HG02973 (cell line): Measurements from ENCODE around the gene KRTAP29-1.
"Not testable (repeated sequence)": the region's sequence is repeated elsewhere in the genome, so short reads cannot be mapped to it uniquely, and the experiment has no call there.

ENCODE experiments used
- ATAC-seq: cut with Tn5 transposase; IDR thresholded peaks from one replicate; pipeline ENCODE4 v1.9.1; 2021; ENCODE audit warnings: moderate library complexity; ENCODE audit not compliant: unreplicated experiment

KRTAP29-1 gene

DNA sequence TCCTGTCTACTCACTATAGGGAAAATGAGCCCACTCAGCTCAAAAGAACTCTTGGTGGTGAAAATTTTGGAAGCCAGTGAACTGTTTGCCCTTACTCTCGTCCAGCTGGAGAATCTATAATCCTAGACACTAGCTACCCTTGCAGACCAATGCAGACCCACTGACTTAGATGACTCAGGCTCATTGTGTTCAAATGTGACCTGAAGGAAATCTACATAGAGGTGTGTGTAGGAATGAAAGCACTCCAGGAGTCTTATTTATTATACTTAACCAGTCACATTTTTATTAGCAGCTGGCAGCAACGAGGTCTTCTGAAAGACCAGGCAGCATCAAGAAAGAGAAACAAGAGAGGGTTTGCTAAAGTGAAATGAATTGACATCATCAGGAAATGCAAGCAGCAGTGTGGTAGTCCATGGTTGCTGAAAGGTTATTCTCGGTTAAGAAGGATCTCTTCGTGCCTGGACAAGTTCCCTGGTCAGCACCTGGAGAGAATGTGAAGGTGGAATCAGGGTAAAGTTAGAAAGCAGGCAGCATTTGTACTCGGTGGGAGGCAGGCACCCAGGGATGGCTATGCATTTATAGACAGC, 1.4 kb downstream of the KRTAP29-1 start:
- ATAC-seq = no peak

DNA sequence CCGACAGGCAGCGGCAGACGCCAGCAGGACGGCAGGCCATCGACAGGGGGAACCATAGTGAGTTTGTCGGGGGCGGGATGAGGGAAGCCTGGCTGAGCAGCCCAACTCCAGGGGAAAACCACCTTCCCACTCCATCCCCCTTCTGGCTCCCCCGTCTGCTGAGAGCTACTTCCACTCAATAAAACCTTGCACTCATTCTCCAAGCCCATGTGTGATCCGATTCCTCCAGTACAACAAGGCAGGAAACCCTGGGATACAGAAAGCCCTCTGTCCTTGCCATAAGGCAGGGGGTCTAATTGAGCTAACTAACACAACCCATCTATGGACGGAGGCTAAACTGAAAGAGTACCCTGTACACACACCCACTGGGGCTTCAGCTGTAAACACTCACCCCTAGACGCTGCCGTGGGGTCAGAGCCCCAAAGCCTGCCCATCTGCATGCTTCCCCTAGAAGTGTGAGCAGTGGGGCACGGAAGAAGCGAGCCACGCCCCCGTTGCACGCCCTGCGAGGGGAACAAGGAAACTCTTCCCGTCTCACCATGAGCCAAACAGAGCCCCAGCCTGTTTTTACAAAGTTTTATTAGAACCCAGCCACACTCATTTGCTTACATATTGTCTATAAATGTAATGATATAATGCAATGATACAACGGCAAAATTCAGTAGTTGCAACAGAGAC, 4.1 kb downstream of the KRTAP29-1 start:
- no peak for ATAC-seq

DNA sequence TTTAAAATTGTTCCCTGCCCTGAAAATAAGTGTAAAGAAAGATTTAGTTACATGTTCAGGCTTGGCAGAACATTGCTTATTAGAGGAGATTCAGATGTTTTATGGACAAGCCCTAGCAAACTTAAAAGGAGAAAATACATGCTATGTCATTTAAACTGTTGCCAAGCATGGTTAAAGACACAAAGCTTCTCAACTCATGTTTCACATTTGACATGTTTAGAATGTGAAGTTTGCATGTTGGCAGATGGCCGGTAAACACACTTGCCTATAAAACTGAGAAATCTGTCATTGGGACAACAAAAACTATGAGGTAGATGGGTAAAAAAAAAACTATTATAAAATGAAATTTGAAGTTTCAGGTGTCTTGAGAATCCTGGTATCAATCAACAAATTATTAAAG, 5.8 kb downstream of the KRTAP29-1 start:
- no peak for ATAC-seq

DNA sequence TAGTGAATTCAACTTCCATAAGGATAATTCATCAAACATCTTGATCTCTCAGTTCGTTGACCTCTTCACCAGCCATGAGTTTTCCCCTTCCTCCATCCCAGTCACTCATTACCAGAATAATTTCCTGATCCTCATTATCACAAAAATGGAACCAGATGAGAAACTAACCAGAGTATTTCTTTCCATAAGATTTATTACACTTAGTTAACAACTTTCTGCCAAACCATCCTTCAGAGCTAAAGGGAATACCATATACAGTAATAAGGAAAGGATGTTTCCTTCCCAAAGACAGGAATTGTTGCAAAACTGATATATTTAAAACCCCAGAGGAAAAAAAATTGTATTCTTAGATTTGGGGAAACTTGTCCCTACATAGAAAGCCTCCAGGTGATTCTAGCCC, 8.6 kb downstream of the KRTAP29-1 start:
- no peak for ATAC-seq

DNA sequence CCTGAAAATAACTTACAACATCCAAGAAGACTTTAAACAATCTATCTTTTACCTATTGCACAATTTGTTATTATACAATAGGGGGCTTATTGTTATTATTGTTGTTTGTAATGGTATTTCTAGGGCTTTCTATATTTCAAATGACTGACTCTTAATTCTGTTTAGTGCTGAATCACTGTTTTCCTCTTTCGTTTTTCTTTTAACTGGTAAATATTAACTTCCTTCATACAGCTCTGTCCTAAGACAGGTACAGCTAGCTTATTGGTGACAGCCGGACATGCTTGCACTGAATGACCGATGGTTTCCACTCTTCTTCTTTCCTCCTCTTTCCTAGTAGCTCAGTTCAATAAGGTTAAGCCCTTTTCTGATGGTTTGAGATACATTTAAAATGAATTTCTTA, 15.6 kb downstream of the KRTAP29-1 start:
- no peak for ATAC-seq

DNA sequence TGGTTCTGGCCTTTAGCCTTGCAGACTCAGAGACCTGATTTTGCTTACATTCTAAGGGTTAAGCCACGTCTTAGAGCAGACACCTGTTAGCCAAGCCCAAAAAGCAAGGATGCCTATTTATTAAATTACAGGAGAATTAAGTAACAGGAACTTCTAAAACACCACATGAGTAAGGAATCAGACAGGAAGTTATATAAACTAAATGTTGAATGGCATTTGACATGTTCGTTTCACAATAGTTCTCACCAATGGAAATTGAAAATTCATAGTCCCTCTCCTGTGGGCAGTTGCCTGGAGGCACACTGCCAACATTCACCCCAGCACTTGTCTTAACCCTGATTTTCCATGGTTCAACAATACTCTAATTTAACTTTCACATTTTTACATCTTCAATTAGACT, 18.1 kb downstream of the KRTAP29-1 start:
- ATAC-seq = no peak

DNA sequence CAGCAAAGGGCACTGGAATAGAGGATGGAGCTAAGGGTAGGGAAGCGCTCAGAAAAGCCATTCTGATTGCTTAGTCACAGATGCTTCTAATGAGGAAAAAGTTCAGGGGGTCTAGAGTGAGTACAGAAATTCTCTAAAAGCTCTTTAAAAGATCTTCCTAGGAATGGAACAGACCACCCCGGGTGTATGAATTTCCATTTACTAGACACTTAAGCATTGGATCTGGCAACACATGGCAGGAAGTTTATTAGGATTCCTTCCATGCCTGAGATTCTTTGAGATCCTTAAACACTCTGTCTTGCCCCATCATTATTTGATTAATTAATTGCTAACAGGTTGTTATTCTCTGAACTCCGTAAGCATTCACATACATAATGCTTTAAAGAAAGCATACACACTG, 18.6 kb downstream of the KRTAP29-1 start:
- no peak for ATAC-seq

DNA sequence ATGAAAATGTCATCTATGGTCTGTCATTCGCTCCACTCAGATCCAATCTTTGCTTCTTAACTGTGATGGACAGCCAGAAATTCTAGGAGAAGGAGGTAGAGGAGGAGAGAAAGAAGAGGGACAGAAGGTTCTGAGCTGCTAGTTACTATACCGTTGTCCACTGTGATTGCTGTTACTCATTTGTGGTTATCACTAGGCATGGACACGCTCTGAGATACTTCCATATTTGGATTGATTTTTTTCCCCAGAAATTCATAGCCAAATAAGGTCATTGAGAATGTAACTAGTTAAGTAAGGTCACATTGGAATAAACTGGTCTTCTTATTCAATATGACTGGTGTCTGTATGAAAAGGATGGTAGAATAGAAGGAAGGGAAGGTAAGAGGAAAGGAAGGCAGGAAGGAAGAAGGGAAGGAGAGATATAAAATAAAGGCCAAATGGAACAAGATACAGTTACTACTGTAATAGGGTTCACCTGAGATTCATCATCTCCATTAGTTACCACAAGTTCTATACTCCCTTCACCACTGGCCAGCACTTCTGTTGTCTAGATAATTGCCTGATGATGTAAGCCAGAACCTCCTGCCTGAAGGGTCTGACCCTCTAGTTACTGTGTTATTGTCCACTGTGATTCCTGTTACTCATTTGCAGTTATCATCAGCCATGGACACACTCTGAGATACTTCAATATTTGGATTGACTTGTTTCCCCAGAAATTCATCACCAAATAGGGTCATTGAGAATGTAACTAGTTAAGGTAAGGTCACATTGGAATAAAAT, 24.3 kb downstream of the KRTAP29-1 start:
- ATAC-seq = no peak

DNA sequence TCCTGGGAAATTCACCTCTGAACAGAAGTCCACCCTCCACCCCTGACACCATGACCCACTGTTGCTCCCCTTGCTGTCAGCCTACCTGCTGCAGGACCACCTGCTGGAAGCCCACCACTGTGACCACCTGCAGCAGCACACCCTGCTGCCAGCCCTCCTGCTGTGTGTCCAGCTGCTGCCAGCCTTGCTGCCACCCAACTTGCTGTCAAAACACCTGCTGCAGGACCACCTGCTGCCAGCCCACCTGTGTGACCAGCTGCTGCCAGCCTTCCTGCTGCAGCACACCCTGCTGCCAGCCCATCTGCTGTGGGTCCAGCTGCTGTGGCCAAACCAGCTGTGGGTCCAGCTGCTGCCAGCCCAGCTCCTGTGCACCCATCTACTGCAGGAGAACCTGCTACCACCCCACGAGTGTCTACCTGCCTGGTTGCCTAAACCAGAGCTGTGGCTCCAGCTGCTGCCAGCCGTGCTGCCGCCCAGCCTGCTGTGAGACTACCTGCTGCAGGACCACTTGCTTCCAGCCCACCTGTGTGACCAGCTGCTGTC, 26.9 kb downstream of the KRTAP29-1 start, which contains the start of gene KRTAP9-7:
TSS of gene KRTAP9-7 (plus strand) at position 51 of the 543 bp plus-strand sequence. CDS start at position 51, 0 bp downstream.
- ATAC-seq = not testable (repeated sequence)

DNA sequence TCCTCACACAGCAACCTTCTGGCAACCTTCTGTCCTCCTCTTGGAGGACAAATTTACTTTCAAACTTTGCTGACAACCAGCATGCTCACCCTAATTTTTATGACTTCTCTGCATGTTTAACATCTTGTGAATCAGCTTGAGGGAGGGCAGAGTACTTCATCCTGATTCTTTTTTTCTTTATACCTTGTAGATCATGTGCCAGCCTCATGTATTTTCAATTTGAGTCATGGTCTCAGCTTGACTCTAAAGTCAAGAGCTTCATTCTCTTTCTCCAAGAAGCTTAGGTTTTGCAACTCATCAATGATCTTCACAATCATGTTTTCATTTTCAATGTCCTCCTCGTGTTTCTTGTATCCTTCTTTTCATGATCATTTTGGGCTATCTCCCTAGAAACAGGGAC, 30.8 kb downstream of the KRTAP29-1 start:
- no peak for ATAC-seq

DNA sequence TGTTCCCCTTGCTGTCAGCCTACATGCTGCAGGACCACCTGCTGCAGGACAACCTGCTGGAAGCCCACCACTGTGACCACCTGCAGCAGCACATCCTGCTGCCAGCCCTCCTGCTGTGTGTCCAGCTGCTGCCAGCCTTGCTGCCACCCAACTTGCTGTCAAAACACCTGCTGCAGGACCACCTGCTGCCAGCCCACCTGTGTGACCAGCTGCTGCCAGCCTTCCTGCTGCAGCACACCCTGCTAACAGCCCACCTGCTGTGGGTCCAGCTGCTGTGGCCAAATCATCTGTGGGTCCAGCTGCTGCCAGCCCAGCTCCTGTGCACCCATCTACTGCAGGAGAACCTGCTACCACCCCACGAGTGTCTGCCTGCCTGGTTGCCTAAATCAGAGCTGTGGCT, 31.3 kb downstream of the KRTAP29-1 start:
- ATAC-seq = not testable (repeated sequence)

DNA sequence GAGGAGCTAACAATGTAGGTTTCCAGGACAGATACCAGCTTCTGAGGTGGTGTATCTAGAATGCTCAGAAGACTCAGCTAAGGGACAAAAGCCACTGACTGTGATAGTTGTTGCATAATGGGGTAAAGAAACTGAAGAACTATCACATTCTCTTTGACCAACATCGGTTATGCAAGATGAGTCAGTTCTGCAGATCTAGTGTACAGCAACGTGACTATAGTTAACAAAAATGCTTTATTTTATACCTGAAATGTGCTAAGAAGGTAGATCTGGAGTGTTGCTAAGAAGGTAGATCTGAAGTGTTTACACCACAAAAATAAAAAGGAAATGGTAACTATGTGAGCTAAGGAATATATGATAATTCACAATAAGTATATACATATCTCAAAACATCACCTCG, 34.9 kb downstream of the KRTAP29-1 start:
- ATAC-seq = no peak

DNA sequence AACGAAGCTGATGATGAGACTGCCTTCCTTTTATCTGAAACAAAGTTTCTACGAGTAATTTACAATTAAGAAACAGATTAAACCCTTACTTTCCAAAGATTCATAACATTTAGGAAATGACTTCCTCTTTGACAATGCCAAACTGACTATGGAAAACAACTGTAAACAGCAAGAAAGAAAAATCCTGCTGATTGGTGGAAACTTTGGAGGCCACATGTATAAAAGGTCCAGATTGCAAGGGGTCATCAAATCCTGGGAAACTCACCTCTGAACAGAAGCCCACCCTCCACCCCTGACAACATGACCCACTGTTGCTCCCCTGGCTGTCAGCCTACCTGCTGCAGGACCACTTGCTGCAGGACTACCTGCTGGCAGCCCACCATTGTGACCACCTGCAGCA, 37.6 kb downstream of the KRTAP29-1 start, which contains the start of gene KRTAP9-6:
TSS of gene KRTAP9-6 (plus strand) at position 301 of the 400 bp plus-strand sequence. CDS start at position 301, 0 bp downstream.
- ATAC-seq = no peak

DNA sequence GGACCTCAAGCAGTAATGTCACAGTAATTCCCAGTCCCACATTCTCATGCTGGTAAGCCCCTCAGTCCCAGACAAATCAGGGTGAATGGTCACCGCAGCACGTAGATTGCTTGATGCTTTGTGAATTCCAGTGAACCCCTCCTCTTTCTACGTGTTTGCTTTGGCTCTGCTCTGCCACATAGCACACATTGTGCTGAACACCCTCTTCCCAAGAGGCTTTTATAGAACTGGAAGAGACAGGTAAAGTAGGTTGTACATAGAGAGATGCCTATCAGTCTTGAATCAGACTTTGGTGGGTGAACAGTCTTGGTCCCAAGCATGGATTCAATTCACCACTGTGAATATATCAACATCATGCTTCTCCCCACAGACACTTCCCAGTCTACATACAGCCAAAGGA, 38.1 kb downstream of the KRTAP29-1 start:
- no peak for ATAC-seq

DNA sequence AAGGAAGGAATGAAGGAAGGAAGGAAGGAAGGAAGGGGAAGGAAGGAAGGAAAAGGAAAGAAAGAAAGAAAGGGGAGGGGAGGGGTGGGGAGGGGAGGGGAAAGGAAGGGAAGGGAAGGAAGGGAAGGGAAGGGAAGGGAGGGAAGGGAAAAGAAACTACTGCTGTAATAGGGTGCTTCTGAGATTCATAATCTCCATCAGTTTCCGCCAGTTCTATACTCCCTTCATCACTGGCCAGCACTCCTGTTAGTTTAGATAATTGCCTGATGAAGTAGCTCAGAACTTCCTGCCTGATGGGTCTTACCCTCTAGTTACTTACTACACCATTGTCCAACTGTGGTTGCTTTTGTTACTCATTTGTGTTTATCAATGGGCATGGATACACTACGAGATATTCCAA, 39.4 kb downstream of the KRTAP29-1 start:
- ATAC-seq = no peak

DNA sequence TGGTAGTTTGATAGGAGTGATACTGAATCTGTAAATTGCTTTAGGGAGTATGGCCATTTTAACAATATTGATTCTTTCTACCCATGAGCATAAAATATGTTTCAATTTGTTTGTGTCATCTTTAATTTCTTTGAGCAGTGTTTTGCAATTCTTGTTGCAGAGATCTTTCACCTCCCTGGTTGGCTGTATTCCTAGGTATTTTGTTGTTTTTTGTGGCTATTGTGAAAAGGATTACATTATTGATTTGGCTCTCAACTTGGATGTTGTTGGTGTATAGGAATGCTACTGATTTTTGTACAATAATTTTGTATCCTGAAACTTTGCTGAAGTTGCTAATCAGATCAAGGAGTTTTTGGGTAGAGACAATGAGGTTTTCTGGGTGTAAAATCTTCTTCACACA, 44.2 kb downstream of the KRTAP29-1 start:
- ATAC-seq = no peak

DNA sequence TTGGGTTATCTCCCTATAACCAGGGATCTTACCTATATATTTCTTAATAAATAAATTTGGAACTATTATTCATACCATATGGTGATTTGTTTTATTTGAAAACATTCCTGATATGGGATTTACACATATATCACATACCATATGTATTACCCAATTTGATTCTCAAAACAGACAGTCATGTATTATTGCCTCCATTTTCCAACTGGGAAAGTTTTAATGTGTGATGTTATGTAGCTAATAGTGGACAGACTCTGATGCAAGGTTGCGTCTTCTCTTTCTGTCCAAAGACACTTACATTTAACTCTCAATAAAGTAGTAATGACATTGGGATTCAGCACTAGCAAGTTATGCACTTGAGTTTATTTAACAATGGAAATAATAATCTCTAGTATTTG, 46.4 kb downstream of the KRTAP29-1 start:
- no peak for ATAC-seq

DNA sequence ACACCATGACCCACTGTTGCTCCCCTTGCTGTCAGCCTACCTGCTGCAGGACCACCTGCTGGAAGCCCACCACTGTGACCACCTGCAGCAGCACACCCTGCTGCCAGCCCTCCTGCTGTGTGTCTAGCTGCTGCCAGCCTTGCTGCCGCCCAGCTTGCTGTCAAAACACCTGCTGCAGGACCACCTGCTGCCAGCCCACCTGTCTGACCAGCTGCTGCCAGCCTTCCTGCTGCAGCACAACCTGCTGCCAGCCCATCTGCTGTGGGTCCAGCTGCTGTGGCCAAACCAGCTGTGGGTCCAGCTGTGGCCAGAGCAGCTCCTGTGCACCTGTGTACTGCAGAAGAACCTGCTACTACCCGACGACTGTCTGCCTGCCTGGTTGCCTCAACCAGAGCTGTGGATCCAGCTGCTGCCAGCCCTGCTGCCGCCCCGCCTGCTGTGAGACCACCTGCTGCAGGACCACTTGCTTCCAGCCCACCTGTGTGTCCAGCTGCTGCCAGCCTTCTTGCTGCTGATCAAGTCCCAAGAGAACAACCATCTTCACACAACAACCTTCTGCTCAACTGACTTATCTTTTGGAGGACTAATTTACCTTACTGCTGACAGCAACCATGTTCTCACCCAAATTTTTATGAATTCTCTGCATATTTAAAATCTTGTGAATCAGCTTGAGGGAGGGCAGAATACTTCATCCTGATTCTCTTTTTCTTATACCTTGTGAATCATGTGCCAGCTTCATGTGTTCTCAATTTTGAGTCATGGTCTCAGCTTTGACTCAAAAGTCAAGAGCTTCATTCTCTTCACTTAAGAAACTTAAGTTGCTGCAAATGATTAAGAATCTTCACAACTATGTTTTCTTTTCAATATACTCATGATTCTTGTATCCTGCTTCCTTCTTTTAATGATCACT, 47.0 kb downstream of the KRTAP29-1 start, which contains the start of gene KRTAP9-9:
TSS of gene KRTAP9-9 (plus strand) at position 4 of the 910 bp plus-strand sequence.
- not testable (repeated sequence) for ATAC-seq

DNA sequence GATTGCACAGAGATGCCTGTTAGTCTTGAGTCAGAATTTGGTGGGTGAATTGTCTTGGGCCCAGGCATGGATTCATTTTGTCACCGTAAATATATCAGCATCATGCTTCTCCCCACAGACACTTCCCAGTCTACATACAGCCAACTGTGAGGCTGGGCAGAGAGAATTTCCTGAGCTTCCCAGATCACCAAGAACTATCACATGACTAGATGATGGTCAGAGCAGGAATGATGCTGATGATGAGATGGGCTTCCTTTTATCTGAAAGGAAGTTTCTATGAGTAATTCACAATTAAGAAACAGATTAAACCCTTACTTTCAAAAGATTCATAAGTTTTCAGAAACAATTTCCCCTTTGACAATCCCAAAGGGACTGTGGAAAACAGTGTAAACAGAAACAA, 47.8 kb downstream of the KRTAP29-1 start:
- no peak for ATAC-seq
